Naive B cell (primary cell): ENCODE results near the gene GTPBP3. TPM values are rescaled to one million over a fixed set of nuclear protein-coding genes. Genes with fewer than 3 reads are reported as not detected.
A peak's percentile ranks its signal among the peaks of the same experiment; 100 is the strongest.

Experiments used
- ATAC-seq, 2 donors: fragments of 150-1000 bp; cut with Tn5 transposase; 2 replicates each; pipeline ENCODE4 v1.10.0; 2021; ENCODE audit warnings: low read depth in 2 of 2, mild to moderate bottlenecking in 2 of 2, moderate library complexity in 2 of 2
- DNase-seq: peaks from one replicate; pipeline ENCODE4 v3.0.0; 2022
- H3K27ac Mint-ChIP-seq, 6 donors: one replicate each; pipeline ENCODE4 v1.8.0; 2020 to 2022; ENCODE audit warnings: mild to moderate bottlenecking in 6 of 6, mixed read lengths in 6 of 6, moderate library complexity in 5 of 6, inconsistent platforms in 2 of 6
- H3K27me3 Mint-ChIP-seq, 3 donors: one replicate each; pipeline ENCODE4 v1.8.0; 2021 to 2022; ENCODE audit warnings: mixed read lengths in 3 of 3, mild to moderate bottlenecking in 1 of 3
- H3K36me3 Mint-ChIP-seq, 2 donors: one replicate each; pipeline ENCODE4 v1.8.0; 2020 to 2022; ENCODE audit warnings: mixed read lengths in 2 of 2, inconsistent platforms in 1 of 2, mild to moderate bottlenecking in 1 of 2
- H3K4me1 Mint-ChIP-seq, 3 donors: one replicate each; pipeline ENCODE4 v1.8.0; 2020 to 2022; ENCODE audit warnings: mixed read lengths in 3 of 3, inconsistent platforms in 1 of 3, mild to moderate bottlenecking in 1 of 3, moderate library complexity in 1 of 3
- H3K4me3 Mint-ChIP-seq, 8 donors: one replicate each; pipeline ENCODE4 v1.8.0; 2020 to 2022; ENCODE audit warnings: mild to moderate bottlenecking in 8 of 8, mixed read lengths in 8 of 8, moderate library complexity in 8 of 8, inconsistent platforms in 2 of 8
- H3K9me3 Mint-ChIP-seq, 7 donors: one replicate each; pipeline ENCODE4 v1.8.0; 2020 to 2022; ENCODE audit warnings: mixed read lengths in 7 of 7, mild to moderate bottlenecking in 5 of 7, inconsistent platforms in 2 of 7, moderate library complexity in 1 of 7
- polyA plus RNA-seq, 6 donors: library from polyadenylated mRNA; unstranded; fragments of 300-500 nt; fragmentation: Illumina TruSeq; gene quantifications; one replicate each; pipeline ENCODE4 v1.2.3, GENCODE V29; 2021; ENCODE audit warnings: low read depth in 6 of 6

GTPBP3 gene
- polyA plus RNA-seq, 6 donors from 2014 or later, result 5.6 to 9.7 (median 6.8) TPM

DNA sequence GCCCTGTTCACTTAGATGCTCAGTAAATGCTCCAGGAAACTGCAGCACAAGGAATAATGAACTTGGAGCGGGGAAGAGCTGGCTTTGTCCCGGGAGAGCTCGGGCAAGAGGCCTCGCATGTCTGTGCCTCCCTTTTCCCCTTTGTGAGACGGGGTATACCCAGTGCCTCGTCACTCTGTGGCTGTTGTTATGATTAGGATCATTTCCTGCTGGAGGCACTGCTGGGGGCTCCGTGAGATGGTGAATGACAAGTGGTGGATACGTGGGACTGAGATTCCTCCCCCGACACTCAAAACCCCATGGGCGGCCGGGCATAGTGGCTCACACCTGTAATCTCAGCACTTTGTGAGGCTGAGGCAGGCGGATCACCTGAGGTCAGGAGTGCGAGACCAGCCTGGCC lies 40.9 kb downstream of the GTPBP3 start:
- no peak for DNase-seq
- H3K4me3 Mint-ChIP-seq, result peak overlapping the region in 3 of 8 donors; percentile 20 to 62 (median 39)
- H3K9me3 Mint-ChIP-seq, result peaks cover 0 to 6% (median 3%) of the 10 kb centered on the region in 7 donors
- peaks cover 10 to 18% (median 16%) of the 10 kb centered on the region in 3 donors for H3K27me3 Mint-ChIP-seq
- peak overlapping the region in 1 of 6 donors; percentile 22 for H3K27ac Mint-ChIP-seq
- no peaks in the 10 kb centered on the region for H3K36me3 Mint-ChIP-seq
- ATAC-seq, result no peak
- peaks cover 12 to 47% (median 43%) of the 10 kb centered on the region in 3 donors for H3K4me1 Mint-ChIP-seq

DNA sequence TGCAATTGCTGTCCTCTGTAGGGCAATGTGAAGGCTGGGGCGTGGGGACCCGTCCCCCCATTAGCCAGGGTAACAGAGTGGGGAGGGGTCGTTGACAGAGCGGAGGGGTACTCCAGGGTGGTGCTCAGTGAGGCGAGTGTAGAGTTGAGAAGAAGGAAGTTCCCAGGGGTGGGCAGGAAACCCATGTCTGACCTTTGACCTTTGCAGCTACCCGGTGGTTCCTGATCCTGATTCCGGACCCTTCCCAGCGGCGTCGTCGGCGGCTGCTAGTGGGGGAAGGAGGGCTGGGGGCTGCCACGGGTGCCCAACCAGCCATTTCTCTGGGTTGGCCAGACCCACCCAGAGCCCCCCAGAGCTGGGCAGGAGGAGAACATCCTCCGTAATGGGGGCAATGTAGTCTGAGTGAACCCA lies 41.9 kb downstream of the GTPBP3 start:
- peaks cover 0 to 6% (median 3%) of the 10 kb centered on the region in 7 donors for H3K9me3 Mint-ChIP-seq
- ATAC-seq (no peak), DNase-seq (no peak)
- peaks cover 12 to 53% (median 38%) of the 10 kb centered on the region in 3 donors for H3K4me1 Mint-ChIP-seq
- H3K36me3 Mint-ChIP-seq, result no peaks in the 10 kb centered on the region
- H3K27ac Mint-ChIP-seq, result peak overlapping the region in 1 of 6 donors; percentile 54
- peak overlapping the region in 5 of 8 donors; percentile 1 to 78 (median 59) for H3K4me3 Mint-ChIP-seq
- H3K27me3 Mint-ChIP-seq, result peaks cover 10 to 18% (median 16%) of the 10 kb centered on the region in 3 donors

DNA sequence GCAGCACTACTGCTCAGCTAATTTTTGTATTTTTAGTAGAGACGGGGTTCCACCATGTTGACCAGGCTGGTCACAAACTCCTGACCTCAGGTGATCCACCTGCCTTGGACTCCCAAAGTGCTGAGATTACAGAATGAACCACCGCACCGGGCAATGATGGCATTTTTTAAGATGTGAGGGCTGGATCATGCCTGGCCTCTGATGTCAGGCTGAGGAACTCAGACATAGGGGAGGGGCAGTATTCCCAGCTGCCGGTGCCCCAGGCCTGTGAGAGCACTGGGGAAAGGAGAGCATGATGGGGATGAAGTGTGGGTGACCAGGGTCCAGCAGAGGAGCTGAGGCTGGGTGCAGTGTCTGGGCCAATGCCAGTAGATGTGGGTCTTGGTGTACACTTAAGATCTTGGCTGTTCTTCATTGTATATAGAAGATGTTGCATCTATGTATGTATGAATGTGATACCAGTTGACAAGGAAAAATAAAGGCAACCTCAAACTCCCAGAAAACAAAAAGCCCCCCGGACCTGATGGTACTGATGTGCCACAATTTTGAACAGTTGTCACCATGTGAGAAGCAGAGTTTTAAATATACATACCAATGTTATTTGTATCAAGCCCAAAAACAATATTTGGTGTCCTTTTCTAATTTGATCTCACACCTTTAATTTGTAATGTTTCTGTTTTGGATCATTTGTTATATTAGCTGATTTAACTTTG lies 43.2 kb downstream of the GTPBP3 start:
- ATAC-seq (no peak), DNase-seq (no peak)
- no peaks in the 10 kb centered on the region for H3K36me3 Mint-ChIP-seq
- peaks cover 12 to 53% (median 38%) of the 10 kb centered on the region in 3 donors for H3K4me1 Mint-ChIP-seq
- H3K4me3 Mint-ChIP-seq, result peak overlapping the region in 2 of 8 donors; percentile 19 to 49
- peaks cover 10 to 18% (median 16%) of the 10 kb centered on the region in 3 donors for H3K27me3 Mint-ChIP-seq
- H3K27ac Mint-ChIP-seq, result no peak overlapping the region
- H3K9me3 Mint-ChIP-seq, result peaks cover 0 to 6% (median 3%) of the 10 kb centered on the region in 7 donors

- peak; percentile 41 to 57 for ATAC-seq
- Mint-ChIP-seq H3K27ac (peak overlapping the region in 1 of 6 donors; percentile 15), H3K9me3 (peaks cover 0 to 6% (median 4%) of the 10 kb centered on the region in 7 donors), H3K4me3 (peak overlapping the region in 1 of 8 donors; percentile 47), H3K27me3 (peaks cover 0 to 5% (median 0%) of the 10 kb centered on the region in 3 donors), H3K36me3 (no peaks in the 10 kb centered on the region), H3K4me1 (peaks cover 9 to 31% (median 16%) of the 10 kb centered on the region in 3 donors)
- DNase-seq, result peak; percentile 58
Measured at GRCh38 chr19:17385878-17386611, 48.7 kb downstream of the GTPBP3 start.

GRCh38 chr19:17389288-17389687 lies 51.9 kb downstream of the GTPBP3 start:
- Mint-ChIP-seq H3K27me3 (peaks cover 0 to 6% (median 0%) of the 10 kb centered on the region in 3 donors), H3K4me3 (peak overlapping the region in 6 of 8 donors; percentile 6 to 91 (median 26)), H3K36me3 (no peaks in the 10 kb centered on the region), H3K27ac (no peak overlapping the region), H3K4me1 (peaks cover 14 to 18% (median 16%) of the 10 kb centered on the region in 3 donors), H3K9me3 (peaks cover 0 to 6% (median 4%) of the 10 kb centered on the region in 7 donors)
- no peak for ATAC-seq
- no peak for DNase-seq

DNA sequence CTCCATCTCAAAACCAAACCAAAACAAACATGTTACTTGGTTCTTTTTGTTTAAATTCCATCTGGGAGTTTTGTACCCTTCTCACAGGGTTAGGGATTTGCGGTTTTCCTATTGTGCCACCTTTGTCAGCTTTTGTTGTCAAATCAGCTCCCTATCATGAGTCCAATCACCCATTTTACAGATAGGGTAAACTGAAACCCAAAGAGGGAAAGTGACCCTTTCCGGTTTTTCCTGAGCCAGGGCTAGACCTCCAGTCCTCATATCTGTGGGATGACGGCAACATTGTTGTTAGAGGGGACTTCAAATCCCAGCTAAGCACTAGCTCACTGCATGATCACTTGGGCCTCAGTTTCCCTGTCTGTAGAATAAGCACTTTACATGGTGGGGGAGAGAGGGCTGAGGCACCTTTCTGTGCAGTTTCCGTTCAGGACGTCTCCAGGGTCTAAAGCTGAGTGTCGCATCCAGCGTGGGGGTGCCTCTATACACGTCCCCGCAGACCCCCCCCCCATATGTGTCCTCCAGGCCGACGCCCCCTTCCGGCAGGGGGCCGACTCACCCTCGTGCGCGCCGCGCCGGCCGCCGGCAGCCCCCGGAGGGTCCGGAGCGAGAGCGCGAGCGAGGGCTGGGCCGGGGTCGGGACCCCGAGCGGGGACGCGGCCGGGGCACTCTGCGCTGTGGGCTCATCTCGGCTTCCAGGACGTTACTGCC lies 52.8 kb downstream of the GTPBP3 start:
- H3K27me3 Mint-ChIP-seq, result peaks cover 0 to 6% (median 0%) of the 10 kb centered on the region in 3 donors
- H3K9me3 Mint-ChIP-seq, result peaks cover 0 to 6% (median 4%) of the 10 kb centered on the region in 7 donors
- peak overlapping the region; percentile 15 to 94 (median 82) for H3K4me3 Mint-ChIP-seq
- no peaks in the 10 kb centered on the region for H3K36me3 Mint-ChIP-seq
- no peak for ATAC-seq
- no peak for DNase-seq
- no peak overlapping the region for H3K27ac Mint-ChIP-seq
- peaks cover 18 to 26% (median 19%) of the 10 kb centered on the region in 3 donors for H3K4me1 Mint-ChIP-seq

DNA sequence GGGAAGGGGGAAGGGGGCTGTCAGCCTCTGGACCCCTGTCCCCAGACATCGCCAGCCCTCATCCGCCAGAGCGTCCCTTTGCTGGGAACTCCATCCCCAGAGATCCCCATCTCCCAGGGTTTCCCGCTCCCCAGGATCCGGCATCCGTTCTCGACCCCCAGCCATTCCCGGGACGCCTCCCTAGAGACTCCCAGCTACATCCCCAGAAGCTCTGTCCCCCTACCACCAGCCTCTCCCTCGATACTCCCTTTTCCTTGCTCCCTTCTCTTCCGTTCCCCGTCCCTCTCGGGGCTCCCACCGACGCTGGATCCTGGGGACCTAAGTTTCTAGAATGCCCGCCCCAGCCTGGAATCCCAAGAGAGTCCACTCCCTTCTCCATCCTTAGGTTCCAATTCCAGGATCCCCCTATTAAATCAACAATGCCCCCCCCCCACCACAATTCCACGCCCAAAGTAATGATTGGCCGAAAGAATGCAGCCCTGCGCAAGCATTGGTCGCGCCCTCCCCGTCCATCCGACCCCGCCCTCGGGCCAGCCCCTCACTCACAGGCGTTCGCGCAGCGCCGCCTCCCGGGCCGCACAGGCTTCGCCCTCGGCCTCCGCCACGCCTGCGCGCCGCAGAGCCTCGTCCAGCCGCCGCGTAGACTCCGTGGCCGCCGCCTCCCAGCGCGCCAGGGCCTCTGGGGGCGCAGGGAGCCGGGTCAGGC lies 53.5 kb downstream of the GTPBP3 start:
- H3K4me3 Mint-ChIP-seq, result peak overlapping the region; percentile 86 to 95 (median 91)

DNA sequence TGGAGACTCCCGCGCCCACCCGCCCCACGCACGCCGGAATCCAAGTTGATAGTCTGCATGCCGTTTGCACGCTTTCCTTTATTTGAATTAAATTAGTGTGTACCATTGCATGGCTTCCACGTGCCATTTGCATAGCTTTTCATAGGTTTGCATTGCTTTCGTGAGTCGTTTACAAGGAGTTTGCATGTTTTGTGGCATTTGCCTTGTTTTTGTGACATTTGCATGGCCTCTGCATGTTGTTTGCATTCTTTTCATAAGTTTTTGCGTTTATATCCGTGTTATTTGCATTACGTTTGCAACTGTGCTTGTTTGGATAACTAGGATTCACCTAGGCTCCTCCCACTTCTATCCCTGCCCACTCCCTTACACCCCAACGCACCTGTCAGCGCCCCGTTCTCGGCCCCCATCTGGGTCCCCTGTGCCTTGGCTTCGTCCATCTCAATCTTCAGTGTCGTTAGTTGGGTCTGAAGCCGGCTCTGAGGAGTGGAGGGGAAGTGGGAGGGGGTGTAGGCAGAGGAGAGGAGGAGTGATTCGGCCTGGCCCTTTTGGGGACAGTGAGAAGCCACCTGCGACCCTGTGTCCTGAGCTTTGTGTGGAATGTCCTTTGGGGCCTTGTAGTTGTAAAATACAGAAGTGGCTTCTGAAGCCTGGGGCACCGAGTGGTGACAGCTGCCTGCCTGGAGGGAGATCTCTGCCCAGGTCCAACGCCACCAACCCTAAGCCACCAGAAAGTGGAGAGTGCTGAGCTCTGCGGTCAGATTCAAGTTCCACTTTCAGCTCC lies 54.2 kb downstream of the GTPBP3 start:
- Mint-ChIP-seq H3K36me3 (no peaks in the 10 kb centered on the region), H3K9me3 (peaks cover 0 to 6% (median 4%) of the 10 kb centered on the region in 7 donors), H3K27me3 (peaks cover 0 to 6% (median 0%) of the 10 kb centered on the region in 3 donors), H3K4me3 (peak overlapping the region; percentile 44 to 95 (median 89)), H3K27ac (peak overlapping the region in 2 of 6 donors; percentile 32 to 76), H3K4me1 (peaks cover 19 to 27% (median 22%) of the 10 kb centered on the region in 3 donors)
- no peak for DNase-seq
- ATAC-seq, result peak; percentile 17 to 21

More for the DNA sequence above, 53.5 kb downstream of the GTPBP3 start:
- DNase-seq, result peak; percentile 86
- peaks cover 22 to 30% (median 22%) of the 10 kb centered on the region in 3 donors for H3K4me1 Mint-ChIP-seq
- peaks cover 0 to 6% (median 4%) of the 10 kb centered on the region in 7 donors for H3K9me3 Mint-ChIP-seq
- H3K36me3 Mint-ChIP-seq, result no peaks in the 10 kb centered on the region
- peak; percentile 99 for ATAC-seq
- H3K27me3 Mint-ChIP-seq, result peaks cover 0 to 6% (median 0%) of the 10 kb centered on the region in 3 donors
- peak overlapping the region in 4 of 6 donors; percentile 16 to 78 (median 47) for H3K27ac Mint-ChIP-seq

Other genes with a start within 250 kb of the GTPBP3 start
- gene USE1, start 122.2 kb upstream of the GTPBP3 start, polyA plus RNA-seq, result 10 to 100 TPM; 46.2 to 70.0 (median 58.7) TPM
- 10 to 100 TPM; 32.8 to 82.8 (median 39.3) TPM for gene OCEL1, start 111.3 kb upstream of the GTPBP3 start, polyA plus RNA-seq
- 1 to 10 TPM in 3 of 6 donors, under 1 TPM in 2, not detected in 1; 0.33 to 1.6 (median 1.0) TPM for gene NR2F6, start 91.6 kb upstream of the GTPBP3 start, polyA plus RNA-seq
- not detected for gene USHBP1, start 72.8 kb upstream of the GTPBP3 start, polyA plus RNA-seq
- gene BABAM1, start 70.1 kb upstream of the GTPBP3 start, polyA plus RNA-seq, result 100 to 1,000 TPM; 102 to 183 (median 108) TPM
- gene ANKLE1, start 55.7 kb upstream of the GTPBP3 start, polyA plus RNA-seq, result 1 to 10 TPM in 5 of 6 donors, not detected in 1; 1.6 to 3.1 (median 1.9) TPM
- gene ABHD8, start 34.1 kb upstream of the GTPBP3 start, polyA plus RNA-seq, result 1 to 10 TPM; 6.4 to 8.6 (median 7.4) TPM
- gene MRPL34, start 31.7 kb upstream of the GTPBP3 start, polyA plus RNA-seq, result 100 to 1,000 TPM; 121 to 189 (median 160) TPM
- 10 to 100 TPM; 16.2 to 25.0 (median 22.6) TPM for gene DDA1, start 28.0 kb upstream of the GTPBP3 start, polyA plus RNA-seq
- gene ANO8, start 2.7 kb upstream of the GTPBP3 start, polyA plus RNA-seq, result not detected
- not detected for gene PLVAP, start 39.8 kb downstream of the GTPBP3 start, polyA plus RNA-seq
- gene CCDC194, start 56.6 kb downstream of the GTPBP3 start, polyA plus RNA-seq, result not detected
- 100 to 1,000 TPM; 131 to 189 (median 163) TPM for gene BST2, start 68.1 kb downstream of the GTPBP3 start, polyA plus RNA-seq
- gene MVB12A, start 82.5 kb downstream of the GTPBP3 start, polyA plus RNA-seq, result 10 to 100 TPM; 14.3 to 44.0 (median 25.0) TPM
- under 1 TPM in 1 of 6 donors, not detected in 5; 0.52 TPM for gene TMEM221, start 111.1 kb downstream of the GTPBP3 start, polyA plus RNA-seq
- gene NXNL1, start 123.4 kb downstream of the GTPBP3 start, polyA plus RNA-seq, result not detected
- gene SLC27A1, start 133.0 kb downstream of the GTPBP3 start, polyA plus RNA-seq, result 1 to 10 TPM in 5 of 6 donors, not detected in 1; 1.3 to 3.1 (median 2.3) TPM
- 10 to 100 TPM; 32.3 to 79.7 (median 73.0) TPM for gene PGLS, start 174.1 kb downstream of the GTPBP3 start, polyA plus RNA-seq
- 10 to 100 TPM in 5 of 6 donors, 1 to 10 TPM in 1; 5.2 to 21.8 (median 15.2) TPM for gene COLGALT1, start 218.1 kb downstream of the GTPBP3 start, polyA plus RNA-seq